ENCODE data around the gene EMC10.

EMC10 gene

GRCh38 chr19:50497022-50497405 lies 20.7 kb downstream of the EMC10 start:
- no peak for DNase-seq (ENCODE audit: low spot score)

GRCh38 chr19:50498219-50499056 lies 22.1 kb downstream of the EMC10 start:
- DNase-seq (ENCODE audit: low spot score), result no peak

GRCh38 chr19:50500060-50500752 lies 23.9 kb downstream of the EMC10 start:
- DNase-seq (ENCODE audit: low spot score), result no peak

- DNase-seq (ENCODE audit: low spot score), result no peak
These were observed 24.4 kb downstream of the EMC10 start for GRCh38 chr19:50500753-50501151.

- DNase-seq (ENCODE audit: low spot score), result no peak
These were observed 24.9 kb downstream of the EMC10 start for GRCh38 chr19:50501186-50501567.

GRCh38 chr19:50501568-50502475 lies 25.5 kb downstream of the EMC10 start:
- no peak for DNase-seq (ENCODE audit: low spot score)

GRCh38 chr19:50505856-50506611 lies 29.7 kb downstream of the EMC10 start:
- no peak for DNase-seq (ENCODE audit: low spot score)

GRCh38 chr19:50506700-50507099 lies 30.4 kb downstream of the EMC10 start:
- no peak for DNase-seq (ENCODE audit: low spot score)

- no peak for DNase-seq (ENCODE audit: low spot score)
These were observed 31.1 kb downstream of the EMC10 start for GRCh38 chr19:50507376-50507775.

- DNase-seq (ENCODE audit: low spot score), result no peak
These were observed 32.5 kb downstream of the EMC10 start for GRCh38 chr19:50508843-50509190.

- no peak for DNase-seq (ENCODE audit: low spot score)
These were observed 33.1 kb downstream of the EMC10 start for GRCh38 chr19:50509366-50509765.

- no peak for DNase-seq (ENCODE audit: low spot score)
These were observed 33.9 kb downstream of the EMC10 start for GRCh38 chr19:50510121-50510670.

- DNase-seq (ENCODE audit: low spot score), result no peak
These were observed 34.4 kb downstream of the EMC10 start for GRCh38 chr19:50510700-50511068.

GRCh38 chr19:50511069-50511822 lies 34.9 kb downstream of the EMC10 start, which contains the start of gene JOSD2:
Gene JOSD2, minus strand, starts transcription at chr19:50511191. Its CDS starts 760 bp downstream, at chr19:50510431.
- peak; percentile 99 for DNase-seq (ENCODE audit: low spot score)

- no peak for DNase-seq (ENCODE audit: low spot score)
These were observed 36.0 kb downstream of the EMC10 start for GRCh38 chr19:50512112-50512998.

- no peak for DNase-seq (ENCODE audit: low spot score)
These were observed 36.9 kb downstream of the EMC10 start for GRCh38 chr19:50512999-50513745.

- no peak for DNase-seq (ENCODE audit: low spot score)
These were observed 37.5 kb downstream of the EMC10 start, which contains the start of gene ASPDH for GRCh38 chr19:50513746-50514345. Gene ASPDH, minus strand, starts transcription at chr19:50513913. Its CDS starts 90 bp downstream, at chr19:50513823.
